GM12874 (cell line): ENCODE data around the gene PCED1A.

ENCODE experiments used
- TF ChIP-seq, protein P1 (sequence below): IDR thresholded peaks from 2 replicates; pipeline ENCODE4 v1.5.1; 2011; ENCODE audit warnings: low read depth, mild to moderate bottlenecking, control low read depth, low read length, moderate library complexity; ENCODE audit not compliant: insufficient read depth

PCED1A gene

DNA sequence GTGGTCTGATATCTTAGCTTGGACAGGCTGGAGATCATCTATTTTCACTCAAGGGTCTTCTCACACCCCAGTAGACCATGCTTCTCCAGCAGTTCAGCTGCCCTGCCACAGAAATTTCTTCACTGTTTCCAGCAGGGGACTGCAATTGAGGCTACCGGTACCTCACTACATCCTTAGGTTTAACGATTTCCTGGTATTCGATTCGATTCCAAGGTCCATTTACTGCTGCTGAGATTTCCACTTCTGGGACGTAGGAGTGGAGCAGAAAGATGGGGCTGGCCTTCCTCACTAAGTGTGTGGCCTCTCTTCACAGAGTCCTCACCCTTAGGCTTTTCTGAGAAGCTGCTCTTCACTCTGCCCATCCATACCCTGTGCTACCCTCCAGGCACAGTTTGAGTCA lies 6.2 kb upstream of the PCED1A start:
- TF ChIP-seq, protein P1, sequence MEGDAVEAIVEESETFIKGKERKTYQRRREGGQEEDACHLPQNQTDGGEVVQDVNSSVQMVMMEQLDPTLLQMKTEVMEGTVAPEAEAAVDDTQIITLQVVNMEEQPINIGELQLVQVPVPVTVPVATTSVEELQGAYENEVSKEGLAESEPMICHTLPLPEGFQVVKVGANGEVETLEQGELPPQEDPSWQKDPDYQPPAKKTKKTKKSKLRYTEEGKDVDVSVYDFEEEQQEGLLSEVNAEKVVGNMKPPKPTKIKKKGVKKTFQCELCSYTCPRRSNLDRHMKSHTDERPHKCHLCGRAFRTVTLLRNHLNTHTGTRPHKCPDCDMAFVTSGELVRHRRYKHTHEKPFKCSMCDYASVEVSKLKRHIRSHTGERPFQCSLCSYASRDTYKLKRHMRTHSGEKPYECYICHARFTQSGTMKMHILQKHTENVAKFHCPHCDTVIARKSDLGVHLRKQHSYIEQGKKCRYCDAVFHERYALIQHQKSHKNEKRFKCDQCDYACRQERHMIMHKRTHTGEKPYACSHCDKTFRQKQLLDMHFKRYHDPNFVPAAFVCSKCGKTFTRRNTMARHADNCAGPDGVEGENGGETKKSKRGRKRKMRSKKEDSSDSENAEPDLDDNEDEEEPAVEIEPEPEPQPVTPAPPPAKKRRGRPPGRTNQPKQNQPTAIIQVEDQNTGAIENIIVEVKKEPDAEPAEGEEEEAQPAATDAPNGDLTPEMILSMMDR = no peak

DNA sequence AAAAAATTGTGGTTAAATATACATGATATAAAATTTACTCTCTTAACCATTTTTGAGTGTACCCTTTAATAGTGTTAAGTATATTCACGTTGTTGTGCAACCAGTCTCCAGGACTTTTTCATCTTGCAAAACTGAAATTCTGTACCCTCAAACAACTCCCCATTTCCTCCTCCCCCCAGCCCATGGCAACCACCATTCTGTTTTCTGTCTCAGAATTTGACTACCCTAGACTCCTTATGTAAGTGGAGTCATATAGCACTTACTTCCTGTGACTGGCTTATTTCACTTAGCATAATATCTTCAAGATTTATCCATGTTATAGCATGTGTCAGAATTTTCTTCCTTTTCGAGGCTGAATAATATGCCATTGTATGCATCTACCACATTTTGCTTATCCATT lies 5.2 kb upstream of the PCED1A start:
- TF ChIP-seq, protein P1 = no peak

DNA sequence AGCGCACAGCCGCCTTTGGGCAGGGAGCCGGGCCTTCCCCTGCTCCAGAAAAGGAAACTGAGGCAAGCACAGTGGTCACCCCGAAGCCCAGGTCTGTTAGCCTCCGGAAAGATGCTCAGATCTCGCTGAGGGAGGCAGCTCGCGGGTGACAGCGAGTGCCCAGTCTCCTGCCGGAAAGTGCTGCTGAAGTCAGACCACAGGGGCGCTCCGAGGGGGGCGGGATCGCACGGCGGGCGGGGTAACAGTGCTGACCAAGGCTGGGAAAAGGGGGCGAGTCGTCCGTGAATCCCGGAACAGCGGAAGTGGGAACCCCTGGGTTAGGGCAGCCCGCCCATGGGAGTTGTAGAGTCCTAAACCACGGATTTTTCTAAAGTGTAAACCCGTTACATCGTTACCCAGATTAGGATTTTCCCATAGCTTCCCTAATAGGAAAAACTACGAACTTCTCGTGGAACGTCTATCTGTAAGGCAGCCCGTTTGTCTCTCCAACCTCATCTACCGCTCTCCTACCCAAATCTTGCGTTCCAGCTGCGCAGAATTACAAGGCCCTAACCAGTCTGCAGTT lies 594 bp upstream of the PCED1A start:
- TF ChIP-seq, protein P1 = no peak

DNA sequence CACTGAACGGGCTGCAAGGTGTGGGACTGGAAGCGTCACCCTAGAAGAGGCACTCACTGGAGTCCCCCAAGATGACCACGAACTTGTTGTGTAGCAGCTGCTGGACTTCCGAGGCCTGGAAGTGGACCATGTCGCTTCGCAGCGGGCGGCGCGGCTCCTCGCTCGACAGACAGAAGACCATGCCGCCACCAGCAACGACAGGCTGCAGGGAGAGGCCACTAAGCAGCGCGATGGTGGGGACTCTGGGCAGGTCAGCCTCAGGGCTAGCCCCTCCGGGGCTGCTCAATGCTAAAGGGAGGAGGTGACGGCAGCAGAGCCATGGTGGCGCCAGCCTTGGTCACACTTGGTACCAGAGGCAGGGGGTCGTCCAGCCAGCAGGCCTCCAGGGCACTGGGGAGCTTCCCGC lies 720 bp downstream of the PCED1A start:
- TF ChIP-seq, protein P1 = no peak

DNA sequence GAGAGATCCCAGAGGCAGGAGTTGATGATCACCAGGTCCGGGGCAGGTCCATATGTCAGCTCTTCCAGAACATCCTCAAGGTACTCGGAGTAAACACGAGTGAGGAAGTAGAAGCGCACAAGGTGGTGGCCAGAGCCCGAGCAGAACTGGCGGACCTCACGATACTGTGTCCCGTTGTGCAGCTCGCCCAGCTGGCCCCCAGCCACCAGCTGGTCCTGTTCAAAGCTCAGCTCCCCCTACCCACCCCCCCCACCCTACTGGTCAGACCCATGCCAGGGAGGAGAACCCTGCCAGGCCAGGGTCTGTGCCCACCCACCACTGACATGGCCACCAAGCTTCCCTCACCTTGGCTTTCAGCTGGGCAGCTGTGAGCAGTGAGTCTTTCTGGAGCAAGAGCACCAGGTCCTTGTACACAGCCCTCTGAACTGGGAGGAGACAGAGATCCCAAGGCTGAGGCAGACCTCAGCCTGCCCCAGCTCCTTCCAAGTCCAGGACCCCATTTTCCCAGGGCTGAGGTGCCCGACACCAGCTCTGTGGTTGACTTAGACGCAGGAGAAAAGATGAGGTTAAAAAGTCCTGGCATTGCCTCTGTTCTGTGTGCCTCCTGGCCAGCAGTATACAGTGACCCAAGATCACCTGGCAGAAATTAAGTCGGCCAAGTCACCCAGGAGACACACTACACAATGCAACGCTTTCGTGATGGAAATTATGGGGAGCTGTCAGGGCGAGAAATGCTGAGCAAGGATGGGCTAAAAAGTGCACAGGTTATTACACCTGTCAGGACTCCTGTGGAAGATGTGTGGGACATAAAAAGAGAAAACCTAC lies 1.4 kb downstream of the PCED1A start:
- TF ChIP-seq, protein P1 = no peak

DNA sequence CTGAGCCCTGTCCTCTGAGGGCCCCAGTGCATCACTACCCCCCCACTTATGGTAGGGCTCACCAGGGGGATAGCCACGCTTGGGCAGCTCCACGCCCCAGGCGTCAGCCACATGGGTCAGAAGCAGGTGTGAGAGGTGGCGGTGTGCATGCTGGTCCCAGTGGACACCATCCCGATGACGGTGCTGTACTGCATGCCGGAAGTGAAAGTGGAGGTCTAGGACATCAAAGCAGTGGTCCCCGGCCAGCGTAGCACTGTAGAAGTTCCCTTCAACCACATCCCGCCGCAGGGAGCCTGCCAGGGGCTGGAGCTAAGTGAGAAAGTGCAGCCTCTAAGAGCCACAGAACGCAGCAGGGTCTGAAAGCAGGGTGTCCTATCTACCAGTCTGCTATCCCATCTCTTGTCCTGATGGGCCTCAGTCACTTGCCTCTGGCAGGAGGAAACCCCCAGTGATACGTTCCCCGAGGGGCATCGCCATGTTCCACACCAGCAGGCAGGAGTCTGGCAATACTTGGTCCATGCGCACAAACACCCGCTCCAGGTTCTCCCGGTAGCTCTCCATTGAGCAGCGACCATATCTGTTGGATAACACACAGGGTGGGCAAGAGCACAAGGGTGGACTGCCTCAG lies 2.2 kb downstream of the PCED1A start:
- TF ChIP-seq, protein P1 = no peak

DNA sequence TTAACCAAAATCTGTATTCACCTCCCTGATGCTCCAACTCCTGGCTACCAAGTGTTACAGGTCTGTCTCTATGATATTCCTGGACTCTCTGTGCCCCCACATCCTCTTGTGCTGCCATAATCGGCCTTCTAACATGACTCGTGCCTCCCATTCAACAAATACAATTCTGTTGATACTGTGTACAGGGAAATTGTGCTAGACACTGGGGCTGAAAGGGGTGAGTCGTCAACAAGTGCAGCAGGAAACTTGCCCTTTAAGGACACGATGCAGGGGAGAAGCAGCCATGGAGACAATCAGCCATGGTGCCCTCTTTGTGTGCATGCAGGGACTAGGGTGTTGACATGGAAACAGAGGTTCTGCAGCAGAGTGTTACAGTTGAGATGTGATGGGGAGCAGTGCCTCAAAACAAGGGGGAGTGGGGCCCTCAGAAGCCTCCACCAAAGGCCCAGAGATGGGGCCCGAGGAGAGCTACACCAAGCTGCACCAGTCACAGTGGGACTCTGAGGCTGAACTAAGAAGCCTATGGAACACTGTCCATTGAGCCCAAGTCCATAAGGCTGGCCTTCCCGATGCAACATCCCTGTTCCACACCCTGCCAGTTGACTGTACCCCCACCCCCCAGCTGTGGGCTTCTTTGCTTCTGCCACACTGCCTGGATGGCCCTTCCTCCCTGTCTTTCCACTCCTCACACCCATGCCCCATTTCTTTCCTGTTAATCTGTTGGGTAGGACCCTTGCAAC lies 3.1 kb downstream of the PCED1A start:
- TF ChIP-seq, protein P1 = no peak
